Stimulated activated CD4-positive, alpha-beta T cell treated with anti-CD3 and anti-CD28 coated beads, Interleukin-15, amount 100 ng/mL, for 24 hours (primary cell): ENCODE data around the gene LARP4B.

Experiments used
- DNase-seq: peaks from one replicate; pipeline ENCODE4 v3.0.0-alpha.2; 2020

The LARP4B gene

DNA sequence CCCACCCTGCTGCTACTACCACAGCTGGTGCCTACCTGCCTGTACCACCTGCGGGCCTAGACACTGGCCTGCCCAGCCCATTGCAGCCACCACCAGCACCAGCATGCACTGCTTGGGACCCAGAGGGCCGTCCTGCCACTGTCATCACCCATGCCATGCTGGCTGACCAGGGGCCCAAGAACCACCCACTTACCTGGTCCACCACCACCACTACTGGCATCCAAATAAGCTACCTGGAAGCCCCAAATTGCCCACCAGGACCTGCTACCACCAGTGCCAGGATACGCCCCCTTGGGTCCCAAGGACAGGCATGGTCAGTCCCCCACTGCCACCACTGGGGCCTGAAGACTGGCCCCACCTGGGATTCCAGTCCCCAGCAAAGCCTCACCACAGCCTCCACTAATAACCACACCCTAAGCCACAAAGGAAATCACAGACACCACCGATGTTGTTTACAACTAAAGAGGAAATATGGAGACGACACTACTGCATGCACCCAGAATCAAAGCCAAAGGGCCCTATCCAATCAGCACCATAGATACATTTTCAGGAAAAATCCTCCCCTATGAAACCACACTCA is 171.5 kb downstream of the LARP4B start:
- no peak for DNase-seq
